ENCODE data around the gene NOSTRIN. TPM values are rescaled to one million over a fixed set of nuclear protein-coding genes. Genes with fewer than 3 reads are reported as not detected.

The NOSTRIN gene
- total and polyA plus RNA-seq, 2 of the 8 experiments (the other 6 are each of a cell fraction or from before 2014, with no cell fraction given): not detected

- no peak for TF ChIP-seq CHD7 (IDR thresholded peaks at IDR 0.05; ENCODE audit: insufficient replicate concordance, low read length)
- TF ChIP-seq KDM1A (IDR thresholded peaks at IDR 0.05; ENCODE audit: borderline replicate concordance, low read length): no peak
- TF ChIP-seq E2F6 (IDR thresholded peaks at IDR 0.05): no peak; the same call in 1 of the 2 replicates
- no peak for TF ChIP-seq RBBP5 (IDR thresholded peaks at IDR 0.05; ENCODE audit: borderline replicate concordance, low read depth, low read length)
- no peak for TF ChIP-seq BRCA1 (IDR thresholded peaks at IDR 0.05; ENCODE audit: low read depth, low read length)
- TF ChIP-seq GABPA (IDR thresholded peaks at IDR 0.05; ENCODE audit: borderline replicate concordance, insufficient read depth, low read length): no peak
- no peak for TF ChIP-seq ATF3 (IDR thresholded peaks at IDR 0.05; ENCODE audit: insufficient read depth, low read depth, low read length)
- no peak for TF ChIP-seq JUN (IDR thresholded peaks at IDR 0.05; ENCODE audit: low read depth, low read length)
Measured at GRCh38 chr2:168798076-168798887, 4.2 kb upstream of the NOSTRIN start (continued).

Measured in H1 (cell line).